Measurements from ENCODE around the gene KRT78.
"Not testable (repeated sequence)": the region's sequence is repeated elsewhere in the genome, so short reads cannot be mapped to it uniquely, and the experiment has no call there.

The KRT78 gene, protein sequence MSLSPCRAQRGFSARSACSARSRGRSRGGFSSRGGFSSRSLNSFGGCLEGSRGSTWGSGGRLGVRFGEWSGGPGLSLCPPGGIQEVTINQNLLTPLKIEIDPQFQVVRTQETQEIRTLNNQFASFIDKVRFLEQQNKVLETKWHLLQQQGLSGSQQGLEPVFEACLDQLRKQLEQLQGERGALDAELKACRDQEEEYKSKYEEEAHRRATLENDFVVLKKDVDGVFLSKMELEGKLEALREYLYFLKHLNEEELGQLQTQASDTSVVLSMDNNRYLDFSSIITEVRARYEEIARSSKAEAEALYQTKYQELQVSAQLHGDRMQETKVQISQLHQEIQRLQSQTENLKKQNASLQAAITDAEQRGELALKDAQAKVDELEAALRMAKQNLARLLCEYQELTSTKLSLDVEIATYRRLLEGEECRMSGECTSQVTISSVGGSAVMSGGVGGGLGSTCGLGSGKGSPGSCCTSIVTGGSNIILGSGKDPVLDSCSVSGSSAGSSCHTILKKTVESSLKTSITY

GRCh38 chr12:52848661-52849255 is at the start of gene KRT78:
KRT78 (minus strand) TSS chr12:52848994; CDS start chr12:52848930, 64 bp downstream.
- no peak for DNase-seq (ENCODE audit: low spot score)

DNA sequence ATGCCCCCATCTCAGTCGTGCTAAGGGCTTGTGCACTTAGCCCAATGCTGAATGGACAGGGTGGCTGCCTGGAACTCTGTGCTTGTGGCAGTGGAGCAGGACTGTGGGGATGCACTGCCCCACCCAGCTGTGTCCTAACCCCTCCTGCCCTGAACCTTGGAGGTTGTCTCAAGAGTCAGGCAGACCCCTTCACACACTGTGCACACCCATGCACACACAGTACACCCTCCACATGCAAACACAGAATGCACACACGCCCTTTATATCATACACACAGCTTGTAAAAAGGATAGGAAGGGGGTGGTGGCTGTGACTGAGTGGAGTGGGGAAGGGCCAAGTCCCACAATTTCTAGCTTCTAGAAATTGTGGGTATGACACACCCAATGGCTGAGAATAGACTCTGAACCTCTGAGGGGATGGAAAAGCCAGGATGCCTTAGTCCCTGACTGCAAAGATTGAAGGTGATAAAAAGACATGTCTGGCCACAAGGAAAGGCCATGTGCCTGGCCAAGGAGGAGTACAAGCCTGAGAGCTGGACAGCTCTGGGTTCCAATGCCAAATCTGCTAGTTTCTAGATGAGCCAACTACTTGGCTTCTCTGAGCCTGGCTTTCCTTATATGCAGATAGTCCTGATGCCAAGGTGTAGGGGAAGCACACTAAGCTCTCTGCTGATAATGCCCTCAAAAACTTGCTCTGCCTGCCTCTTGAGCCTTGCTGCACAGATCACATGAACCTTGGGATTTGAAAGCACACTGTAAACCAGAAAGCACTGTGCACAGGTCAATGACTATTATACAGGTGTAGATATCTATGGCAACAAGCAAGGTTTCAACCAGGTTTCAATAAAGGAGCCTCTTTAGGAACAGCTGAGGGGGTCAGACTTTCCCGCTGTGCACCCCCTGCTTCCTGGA is 47.7 kb upstream of the KRT78 start:
- no peak for DNase-seq (ENCODE audit: low spot score)

GRCh38 chr12:52895726-52896189 is 47.0 kb upstream of the KRT78 start:
- no peak for DNase-seq (ENCODE audit: low spot score)

DNA sequence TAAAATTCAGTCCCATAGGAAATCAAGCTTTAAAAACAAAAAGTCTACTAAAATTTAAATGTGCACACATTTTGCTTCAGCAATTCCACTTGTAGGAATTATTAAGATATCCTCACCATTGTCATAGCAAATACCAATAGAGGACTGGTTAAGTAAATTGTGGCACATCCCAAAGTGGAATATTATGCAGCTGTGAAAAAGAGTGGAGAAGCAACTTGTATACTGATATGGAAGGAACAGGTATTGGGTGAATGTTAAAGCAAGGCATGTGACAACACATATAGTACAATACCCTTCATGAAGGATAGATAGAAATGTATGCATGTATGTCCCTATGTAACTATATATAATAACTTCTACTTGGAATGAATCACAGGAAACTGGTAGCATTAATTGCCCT is 44.2 kb upstream of the KRT78 start:
- DNase-seq (ENCODE audit: low spot score): no peak

GRCh38 chr12:52892207-52892852 is 43.5 kb upstream of the KRT78 start:
- DNase-seq (ENCODE audit: low spot score): no peak

GRCh38 chr12:52891044-52891443 is 42.2 kb upstream of the KRT78 start:
- no peak for DNase-seq (ENCODE audit: low spot score)

DNA sequence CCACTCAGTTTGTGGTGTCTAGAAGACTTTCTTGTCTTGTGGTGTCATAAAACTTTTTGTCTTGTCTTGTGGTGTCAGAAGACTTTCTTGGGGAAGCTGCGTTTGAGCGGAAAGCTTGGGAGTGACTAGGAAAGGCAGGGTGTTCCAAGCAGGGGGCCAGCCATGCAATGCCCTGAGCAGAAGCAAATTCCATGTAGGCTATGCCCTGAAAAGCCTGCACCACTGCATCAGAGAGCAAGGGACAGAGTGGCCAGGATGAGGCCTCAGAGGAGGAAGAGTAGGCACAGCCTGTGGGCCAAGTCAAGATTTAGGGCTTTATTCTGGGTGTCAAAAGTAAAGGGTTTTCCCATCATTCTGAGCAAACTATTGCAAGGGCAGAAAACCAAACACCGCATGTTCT is 41.6 kb upstream of the KRT78 start:
- no peak for DNase-seq (ENCODE audit: low spot score)

- DNase-seq (ENCODE audit: low spot score): peak; percentile 86
Observed at GRCh38 chr12:52884526-52885293, 35.9 kb upstream of the KRT78 start.

DNA sequence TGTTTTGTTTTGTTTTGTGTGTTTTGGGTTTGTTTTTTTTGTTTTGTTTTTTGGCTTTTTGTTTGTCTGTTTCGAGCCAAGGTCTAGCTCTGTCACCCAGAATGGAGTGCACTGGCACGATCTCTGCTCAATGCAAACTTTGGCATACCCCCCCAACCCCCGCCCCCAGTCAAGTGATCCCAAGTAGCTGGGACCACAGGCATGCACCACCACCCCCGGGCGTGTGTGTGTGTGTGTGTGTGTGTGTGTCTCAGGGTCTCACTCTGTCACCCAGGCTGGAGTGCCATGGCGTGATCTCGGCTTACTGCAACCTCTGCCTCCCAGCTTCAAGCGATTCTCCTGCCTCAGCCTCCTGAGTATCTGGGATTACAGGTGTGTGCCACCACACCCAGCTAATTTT is 31.7 kb upstream of the KRT78 start:
- not testable (repeated sequence) for DNase-seq (ENCODE audit: low spot score)

- peak; percentile 92 for DNase-seq (ENCODE audit: low spot score)
Observed at GRCh38 chr12:52879394-52880351, 30.9 kb upstream of the KRT78 start.

- no peak for DNase-seq (ENCODE audit: low spot score)
Observed at GRCh38 chr12:52878507-52879393, 30.0 kb upstream of the KRT78 start.

GRCh38 chr12:52877242-52877641 is 28.4 kb upstream of the KRT78 start:
- DNase-seq (ENCODE audit: low spot score): no peak

- DNase-seq (ENCODE audit: low spot score): no peak
Observed at GRCh38 chr12:52876372-52876771, 27.6 kb upstream of the KRT78 start.

DNA sequence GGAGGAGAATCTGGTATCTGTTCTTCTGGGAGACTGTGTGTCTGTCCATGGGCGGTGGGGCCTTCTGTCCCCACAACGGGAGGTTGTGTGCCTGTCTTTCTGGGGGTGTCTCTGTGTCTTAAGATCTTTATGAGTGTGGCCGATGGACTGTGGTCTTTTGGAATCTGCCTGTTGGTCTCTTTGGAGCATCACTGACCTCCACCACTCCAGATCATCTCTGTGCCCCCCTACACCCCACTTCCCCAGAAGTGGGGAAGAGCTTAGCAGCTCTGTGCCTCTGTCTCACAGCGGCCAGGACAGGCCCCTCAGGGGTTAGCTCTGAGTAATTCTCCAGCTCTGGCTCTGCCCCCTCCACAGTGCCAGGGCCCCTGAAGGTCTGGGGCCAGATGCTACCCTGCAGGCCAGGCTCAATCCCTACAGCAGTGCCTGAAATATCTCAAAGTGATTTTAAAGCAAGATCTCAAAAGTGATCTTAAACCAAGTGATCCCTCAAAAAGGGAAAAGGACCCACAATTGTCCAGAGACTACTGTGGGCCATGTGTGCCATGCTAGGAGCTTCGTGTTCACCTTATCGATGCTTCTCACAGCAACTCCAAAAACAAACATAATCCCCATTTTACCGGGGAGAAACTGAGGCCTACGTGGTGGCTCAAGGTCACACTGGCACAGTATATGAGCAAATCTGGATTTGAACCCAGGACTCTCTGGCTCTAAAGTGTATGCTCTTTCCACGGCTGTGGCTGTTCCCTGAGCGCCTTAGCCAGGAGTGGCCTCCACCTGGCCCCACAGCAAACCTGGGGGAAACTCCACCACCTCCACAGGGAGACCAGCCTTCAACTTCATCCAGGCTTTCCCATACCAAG is 26.0 kb upstream of the KRT78 start:
- no peak for DNase-seq (ENCODE audit: low spot score)

GRCh38 chr12:52873832-52874572 is 25.2 kb upstream of the KRT78 start:
- DNase-seq (ENCODE audit: low spot score): peak; percentile 98

DNA sequence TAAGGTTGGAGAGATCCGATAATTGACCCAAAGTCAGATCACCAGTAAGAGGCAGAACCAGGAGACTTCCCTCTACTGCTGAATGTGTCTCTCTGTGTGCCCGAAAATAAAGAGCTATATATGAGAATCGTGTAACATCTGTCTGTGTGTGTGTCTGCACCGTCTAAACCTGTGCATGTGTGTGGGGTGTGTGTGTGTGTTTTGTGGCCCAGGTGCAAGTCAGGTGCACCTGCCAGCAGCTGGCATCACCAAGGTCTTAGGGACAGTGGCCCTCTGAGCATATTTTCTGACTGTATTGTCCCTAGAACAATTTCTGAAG is 24.7 kb upstream of the KRT78 start:
- DNase-seq (ENCODE audit: low spot score): no peak
